Measurements from ENCODE around the gene CSPG4.
"Not testable (repeated sequence)": the region's sequence is repeated elsewhere in the genome, so short reads cannot be mapped to it uniquely, and the experiment has no call there.

- TF ChIP-seq CTCF (optimal IDR thresholded peaks at IDR 0.05 in 1 of 3, IDR thresholded peaks at IDR 0.05 in 1 of 3, conservative IDR thresholded peaks at IDR 0.05 in 1 of 3; ENCODE audit: extremely low read depth in 1 of 3, insufficient read depth in 2 of 3, low read length in 3 of 3); EZH2 (IDR thresholded peaks at IDR 0.05; ENCODE audit: low read length): not testable (repeated sequence)
These were observed 34.5 kb upstream of the CSPG4 start for GRCh38 chr15:75747121-75747520.
